ENCODE results near the gene BCL7C.

- no peak for TF ChIP-seq CTCF (conservative IDR thresholded peaks at IDR 0.05; ENCODE audit: low read length)
- TF ChIP-seq EZH2phosphoT487 (IDR thresholded peaks at IDR 0.05; ENCODE audit: borderline replicate concordance), result no peak
Observed at GRCh38 chr16:30886145-30886544, 7.7 kb downstream of the BCL7C start.

Measured in Loucy (cell line).